Activated naive CD8-positive, alpha-beta T cell treated with anti-CD3 and anti-CD28 coated beads, Interleukin-2, amount 50 U/mL, for 24 hours (primary cell): ENCODE results near the gene DHRS9.

Experiments used
- ATAC-seq: fragments of 150-1000 bp; cut with Tn5 transposase; one replicate; pipeline ENCODE4 v1.10.0; 2021
- DNase-seq: peaks from one replicate; pipeline ENCODE4 v3.0.0; 2021
- H3K27ac Mint-ChIP-seq: one replicate; pipeline ENCODE4 v1.8.0; 2021; ENCODE audit warnings: mild to moderate bottlenecking, mixed read lengths
- H3K27me3 Mint-ChIP-seq: one replicate; pipeline ENCODE4 v1.8.0; 2021; ENCODE audit warnings: mixed read lengths
- H3K36me3 Mint-ChIP-seq: one replicate; pipeline ENCODE4 v1.8.0; 2021; ENCODE audit warnings: low read depth, mixed read lengths
- H3K4me1 Mint-ChIP-seq: one replicate; pipeline ENCODE4 v1.8.0; 2021; ENCODE audit warnings: mixed read lengths
- H3K4me3 Mint-ChIP-seq: one replicate; pipeline ENCODE4 v1.8.0; 2021; ENCODE audit warnings: mild to moderate bottlenecking, moderate library complexity, mixed read lengths
- H3K9me3 Mint-ChIP-seq: one replicate; pipeline ENCODE4 v1.8.0; 2021; ENCODE audit warnings: mixed read lengths

Gene DHRS9

DNA sequence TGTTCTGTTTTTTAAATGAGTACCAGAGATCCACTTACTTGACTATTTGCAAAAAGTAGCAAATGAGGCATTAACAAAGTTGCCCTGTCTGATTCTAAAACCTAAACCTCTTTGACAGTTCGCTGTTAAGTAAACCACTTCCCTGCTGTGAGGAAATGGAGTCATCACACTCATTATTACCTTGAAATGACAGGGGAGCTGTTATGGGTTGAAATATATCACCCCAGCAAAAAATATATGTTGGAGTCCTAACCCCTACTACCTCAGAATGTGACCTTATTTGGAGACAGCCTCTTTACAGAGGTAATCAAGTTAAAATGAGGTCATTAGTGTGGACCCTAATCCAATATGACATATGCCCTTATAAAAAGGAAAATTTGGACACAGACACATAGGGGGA, 36.1 kb downstream of the DHRS9 start:
- DNase-seq, result no peak
- no peak for ATAC-seq
- H3K27me3 Mint-ChIP-seq, result no peaks in the 10 kb centered on the region
- H3K27ac Mint-ChIP-seq, result no peak overlapping the region
- no peak overlapping the region for H3K4me3 Mint-ChIP-seq
- no peaks in the 10 kb centered on the region for H3K36me3 Mint-ChIP-seq
- H3K4me1 Mint-ChIP-seq, result peaks cover 44% of the 10 kb centered on the region
- H3K9me3 Mint-ChIP-seq, result no peaks in the 10 kb centered on the region

DNA sequence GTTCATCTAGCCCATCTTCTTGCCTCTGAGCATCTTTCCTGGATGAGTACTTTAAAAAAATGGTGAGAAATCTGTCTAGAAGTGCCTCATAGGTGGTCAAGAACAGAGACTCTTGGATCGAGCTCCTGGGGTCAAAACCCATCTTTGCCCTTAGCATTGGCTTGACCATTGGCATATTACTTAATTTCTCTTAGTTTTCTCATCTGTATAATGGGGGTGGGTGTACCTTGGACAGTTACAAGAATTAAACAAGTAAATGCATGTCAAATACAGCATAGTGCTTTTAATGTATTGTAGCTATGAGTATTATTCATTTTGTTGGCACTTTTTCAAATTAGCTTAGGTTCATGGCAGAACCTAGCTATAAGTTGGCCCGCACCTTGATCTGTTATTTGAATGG, 36.8 kb downstream of the DHRS9 start:
- no peak overlapping the region for H3K27ac Mint-ChIP-seq
- peaks cover 44% of the 10 kb centered on the region for H3K4me1 Mint-ChIP-seq
- peaks cover 1% of the 10 kb centered on the region for H3K27me3 Mint-ChIP-seq
- ATAC-seq, result no peak
- no peak for DNase-seq
- no peak overlapping the region for H3K4me3 Mint-ChIP-seq
- H3K9me3 Mint-ChIP-seq, result no peaks in the 10 kb centered on the region
- no peaks in the 10 kb centered on the region for H3K36me3 Mint-ChIP-seq

DNA sequence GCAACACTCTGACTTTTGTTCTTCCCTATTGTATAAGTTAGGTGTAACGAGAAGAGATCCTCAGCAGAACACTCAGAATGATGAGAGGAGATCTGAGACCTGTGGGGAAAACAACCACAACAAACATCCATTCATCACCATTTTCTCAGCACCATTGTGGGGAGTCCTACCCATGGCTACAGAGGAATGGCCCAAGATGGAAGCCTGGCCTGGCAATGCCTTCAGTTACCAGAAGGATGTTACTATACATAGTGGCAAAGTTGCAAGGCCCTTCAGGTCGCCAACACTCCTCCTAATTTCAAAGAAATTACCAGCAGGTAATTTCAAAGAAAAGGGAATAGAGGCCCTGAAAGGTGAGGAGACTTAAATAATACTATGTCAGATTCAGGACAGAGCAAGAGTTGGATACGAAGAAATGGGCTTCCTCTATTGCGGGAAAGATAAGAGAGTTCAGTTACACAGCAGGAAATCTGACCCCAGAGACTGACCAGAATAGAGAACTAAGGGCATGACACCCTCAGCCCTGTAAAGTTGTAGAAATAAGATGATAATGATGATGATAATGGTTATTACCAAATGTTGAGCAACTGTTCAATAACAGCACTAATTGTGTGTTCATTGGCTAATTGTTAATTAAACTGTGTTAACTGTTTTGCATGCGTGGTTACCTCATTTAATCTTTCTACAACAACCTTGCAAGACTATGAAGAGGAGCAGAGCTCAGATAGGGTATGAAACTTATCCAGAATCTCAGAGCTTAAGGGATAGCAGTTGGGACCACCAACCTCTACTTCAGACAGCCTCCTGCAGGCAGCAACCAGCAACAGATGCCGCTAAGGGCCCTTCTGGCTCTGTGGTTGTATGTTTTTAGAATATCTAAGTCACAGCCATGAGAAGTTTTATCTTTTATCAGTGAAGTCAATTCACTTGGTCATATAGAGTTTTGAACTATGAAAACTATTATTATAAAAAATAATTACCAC, 37.5 kb downstream of the DHRS9 start:
- Mint-ChIP-seq H3K36me3 (no peaks in the 10 kb centered on the region), H3K27me3 (peaks cover 2% of the 10 kb centered on the region), H3K4me3 (no peak overlapping the region), H3K27ac (no peak overlapping the region), H3K4me1 (peaks cover 44% of the 10 kb centered on the region), H3K9me3 (no peaks in the 10 kb centered on the region)
- DNase-seq (no peak), ATAC-seq (no peak)

DNA sequence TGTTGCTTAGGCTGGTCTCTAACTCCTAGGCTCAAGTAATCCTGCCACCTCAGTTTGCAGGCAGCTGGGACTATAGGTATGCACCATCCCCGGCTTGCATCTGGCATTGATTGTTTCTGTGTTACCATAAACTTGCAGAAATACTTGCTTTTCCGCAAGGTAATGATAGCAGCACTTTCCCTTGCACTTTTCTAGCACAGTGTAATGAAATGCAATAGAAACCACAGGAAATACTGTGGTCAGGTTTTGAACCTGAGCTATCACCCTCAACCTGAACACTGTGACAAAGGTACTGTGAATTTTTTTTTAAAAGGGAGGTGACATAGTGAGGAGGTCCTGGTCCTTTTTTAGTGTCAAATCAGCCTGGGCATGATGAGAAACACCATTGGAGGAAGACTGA, 38.3 kb downstream of the DHRS9 start:
- DNase-seq (no peak), ATAC-seq (peak; percentile 67)
- Mint-ChIP-seq H3K4me1 (peaks cover 44% of the 10 kb centered on the region), H3K36me3 (no peaks in the 10 kb centered on the region), H3K4me3 (no peak overlapping the region), H3K27me3 (peaks cover 2% of the 10 kb centered on the region), H3K27ac (no peak overlapping the region), H3K9me3 (no peaks in the 10 kb centered on the region)

DNA sequence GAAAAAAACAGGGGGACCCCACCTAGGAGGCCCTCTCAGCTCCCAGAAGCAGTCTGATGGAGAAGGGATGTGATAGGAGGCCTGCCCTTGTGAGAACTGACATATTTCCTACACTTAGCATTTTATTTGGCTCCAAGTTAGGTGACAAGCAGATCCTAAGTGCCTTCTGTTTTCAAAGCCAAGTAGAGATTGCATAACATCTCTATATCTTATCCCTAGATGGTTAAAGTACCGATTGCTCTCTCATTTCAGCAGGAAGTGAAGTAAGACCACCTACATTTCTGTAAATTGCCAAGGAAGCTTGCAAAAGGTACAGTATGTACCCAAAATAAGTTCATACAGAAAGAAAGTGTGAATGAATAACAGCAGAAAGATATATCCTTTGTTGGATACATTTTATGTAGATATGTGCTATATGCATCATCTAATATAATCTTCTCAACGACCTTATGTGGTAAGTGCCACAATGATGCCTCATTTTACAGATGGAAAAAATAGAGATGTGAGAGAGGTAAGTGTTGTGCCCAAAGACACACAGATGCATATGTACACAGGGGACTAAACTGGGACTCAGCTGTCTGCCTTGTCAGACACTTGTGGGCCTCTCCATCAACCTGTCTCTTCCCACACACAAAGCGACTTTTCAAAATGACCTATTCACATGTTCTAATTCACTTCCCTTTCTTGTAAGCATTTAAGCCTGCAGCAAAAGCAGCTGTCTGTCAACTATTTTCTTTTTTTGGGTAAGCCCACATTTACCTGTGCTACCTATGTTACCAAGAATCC, 38.9 kb downstream of the DHRS9 start:
- H3K9me3 Mint-ChIP-seq, result no peaks in the 10 kb centered on the region
- DNase-seq (no peak), ATAC-seq (peak; percentile 77)
- H3K4me3 Mint-ChIP-seq, result no peak overlapping the region
- H3K36me3 Mint-ChIP-seq, result no peaks in the 10 kb centered on the region
- H3K4me1 Mint-ChIP-seq, result peaks cover 44% of the 10 kb centered on the region
- H3K27ac Mint-ChIP-seq, result peak overlapping the region; percentile 6
- H3K27me3 Mint-ChIP-seq, result peaks cover 2% of the 10 kb centered on the region

DNA sequence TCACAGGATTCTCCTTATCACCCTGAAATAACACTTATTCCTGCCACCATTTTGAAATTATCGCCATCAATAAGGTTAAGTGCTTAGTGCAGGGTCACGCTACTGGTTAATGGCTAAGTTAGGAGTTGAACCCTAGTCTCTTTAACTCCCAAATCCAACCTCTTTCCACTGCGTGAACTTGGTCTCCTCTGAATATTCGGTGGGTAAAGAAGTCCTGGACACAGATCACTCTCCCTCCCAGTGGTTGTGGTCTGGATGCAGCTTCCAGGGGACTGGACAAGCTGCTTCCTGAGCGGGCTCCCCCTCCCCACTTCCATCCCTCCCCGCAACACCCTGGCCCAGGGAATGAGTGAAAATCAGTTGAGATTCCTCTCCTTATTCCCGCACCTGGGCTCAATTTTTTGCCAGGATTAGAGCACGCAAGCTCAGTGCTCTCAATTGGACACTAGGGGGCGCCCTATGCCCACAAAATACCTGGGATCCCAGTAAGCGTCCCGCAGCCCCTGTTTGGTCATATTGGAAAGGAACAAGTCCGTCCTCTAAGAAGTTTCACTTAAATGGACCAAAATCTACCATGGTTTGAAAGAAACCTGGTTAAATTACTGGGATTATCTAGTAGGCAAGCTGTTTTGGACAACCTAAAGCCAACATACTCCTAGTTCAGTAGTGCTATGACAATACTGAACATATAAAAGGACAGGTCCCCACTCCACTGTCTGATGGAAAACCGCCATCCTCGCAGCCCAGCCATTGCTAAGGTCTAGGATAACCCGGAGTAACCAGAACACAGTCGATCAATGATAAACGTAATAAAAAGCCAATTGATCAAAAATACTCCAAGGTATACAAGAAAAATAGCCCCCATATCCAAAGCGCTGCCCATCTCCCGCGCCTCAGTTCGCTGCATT, 40.4 kb downstream of the DHRS9 start:
- ATAC-seq (no peak), DNase-seq (peak; percentile 76)
- no peaks in the 10 kb centered on the region for H3K9me3 Mint-ChIP-seq
- no peaks in the 10 kb centered on the region for H3K36me3 Mint-ChIP-seq
- H3K4me1 Mint-ChIP-seq, result peaks cover 42% of the 10 kb centered on the region
- peaks cover 2% of the 10 kb centered on the region for H3K27me3 Mint-ChIP-seq
- H3K27ac Mint-ChIP-seq, result no peak overlapping the region
- H3K4me3 Mint-ChIP-seq, result no peak overlapping the region

DNA sequence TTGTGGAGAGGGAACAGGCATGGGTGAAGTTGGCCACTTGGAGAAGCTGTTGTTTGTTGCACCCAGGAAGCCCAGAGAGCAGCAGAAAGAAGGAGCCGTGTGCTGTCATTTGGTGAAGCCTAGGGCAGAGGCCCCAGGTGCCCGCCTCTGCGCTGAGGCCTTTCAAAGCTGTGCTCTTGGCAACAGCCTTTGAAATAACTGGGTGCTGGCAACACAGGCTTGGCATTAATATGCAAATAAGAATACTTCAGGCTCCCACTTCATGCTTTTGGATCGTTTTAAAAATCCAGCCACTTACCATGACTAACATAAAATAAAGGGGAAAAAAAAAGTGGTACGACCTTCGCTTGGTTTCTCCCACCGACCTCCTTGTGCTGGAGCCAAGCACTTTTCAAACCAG, 41.1 kb downstream of the DHRS9 start:
- H3K4me3 Mint-ChIP-seq, result no peak overlapping the region
- no peak for DNase-seq
- H3K4me1 Mint-ChIP-seq, result peaks cover 36% of the 10 kb centered on the region
- H3K27ac Mint-ChIP-seq, result no peak overlapping the region
- peaks cover 2% of the 10 kb centered on the region for H3K27me3 Mint-ChIP-seq
- H3K36me3 Mint-ChIP-seq, result no peaks in the 10 kb centered on the region
- ATAC-seq, result no peak
- no peaks in the 10 kb centered on the region for H3K9me3 Mint-ChIP-seq

DNA sequence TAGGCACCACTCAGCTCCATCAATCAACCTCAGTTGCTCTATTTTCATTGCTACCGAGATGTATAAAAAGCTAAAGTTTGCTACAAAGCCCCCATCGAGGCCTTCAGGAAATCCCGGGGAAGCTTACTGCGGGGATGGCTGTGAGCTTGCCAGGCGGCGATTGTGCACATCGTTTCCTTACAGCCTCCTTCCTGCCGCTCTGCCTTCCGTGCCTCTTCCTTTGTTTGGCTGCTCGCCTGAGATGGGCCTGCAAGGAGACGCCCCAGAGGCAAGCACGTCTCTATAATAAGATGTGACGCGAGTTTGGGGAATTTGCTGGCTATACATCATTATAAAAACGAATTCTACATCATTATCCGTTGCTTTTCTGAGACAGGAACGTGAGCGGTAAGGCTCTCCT, 41.6 kb downstream of the DHRS9 start:
- H3K36me3 Mint-ChIP-seq, result no peaks in the 10 kb centered on the region
- H3K9me3 Mint-ChIP-seq, result no peaks in the 10 kb centered on the region
- no peak overlapping the region for H3K4me3 Mint-ChIP-seq
- no peak for ATAC-seq
- no peak overlapping the region for H3K27ac Mint-ChIP-seq
- H3K4me1 Mint-ChIP-seq, result peaks cover 31% of the 10 kb centered on the region
- H3K27me3 Mint-ChIP-seq, result peaks cover 2% of the 10 kb centered on the region
- DNase-seq, result no peak

DNA sequence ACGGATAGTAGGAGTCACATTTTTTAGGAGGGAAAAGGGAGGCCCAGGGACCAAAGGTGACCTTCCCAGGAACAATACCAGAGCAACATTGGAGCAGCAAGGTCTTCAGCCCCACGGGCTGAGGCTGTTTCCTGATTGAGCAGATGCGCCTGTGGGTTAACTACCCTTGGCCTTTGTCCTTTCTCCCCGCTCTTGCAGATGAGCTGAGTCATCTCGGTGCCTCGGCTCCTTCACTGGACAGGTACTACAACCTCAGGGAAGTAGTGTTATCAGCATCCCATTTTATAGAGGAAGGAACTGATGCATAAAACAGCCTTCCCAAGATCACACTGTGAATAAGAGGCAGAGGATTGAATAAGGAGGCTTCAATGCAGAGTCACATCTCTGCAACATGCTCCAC, 43.5 kb downstream of the DHRS9 start:
- no peaks in the 10 kb centered on the region for H3K9me3 Mint-ChIP-seq
- ATAC-seq, result no peak
- peaks cover 13% of the 10 kb centered on the region for H3K4me1 Mint-ChIP-seq
- H3K36me3 Mint-ChIP-seq, result no peaks in the 10 kb centered on the region
- DNase-seq, result no peak
- no peak overlapping the region for H3K27ac Mint-ChIP-seq
- H3K27me3 Mint-ChIP-seq, result peaks cover 4% of the 10 kb centered on the region
- H3K4me3 Mint-ChIP-seq, result no peak overlapping the region

DNA sequence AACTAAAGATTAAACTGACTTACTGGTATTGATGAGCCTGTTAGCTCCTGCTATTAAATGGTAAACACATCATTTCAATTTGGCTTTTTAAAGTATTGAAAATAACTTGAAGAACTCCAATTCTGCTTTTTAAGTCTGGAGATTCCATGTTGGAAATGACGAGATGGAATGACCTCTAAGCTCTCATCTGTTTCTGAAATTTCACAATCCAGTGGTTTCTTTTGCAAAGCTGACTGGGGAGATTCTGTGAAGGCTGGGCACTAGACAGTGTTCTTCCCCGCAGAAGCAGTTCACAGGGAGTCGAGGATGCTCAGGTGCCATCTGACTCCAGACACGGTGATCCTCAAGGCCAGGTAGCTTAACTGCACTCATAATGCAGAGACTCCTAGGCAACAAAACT, 44.7 kb downstream of the DHRS9 start:
- no peaks in the 10 kb centered on the region for H3K9me3 Mint-ChIP-seq
- no peak for ATAC-seq
- no peak overlapping the region for H3K4me3 Mint-ChIP-seq

DNA sequence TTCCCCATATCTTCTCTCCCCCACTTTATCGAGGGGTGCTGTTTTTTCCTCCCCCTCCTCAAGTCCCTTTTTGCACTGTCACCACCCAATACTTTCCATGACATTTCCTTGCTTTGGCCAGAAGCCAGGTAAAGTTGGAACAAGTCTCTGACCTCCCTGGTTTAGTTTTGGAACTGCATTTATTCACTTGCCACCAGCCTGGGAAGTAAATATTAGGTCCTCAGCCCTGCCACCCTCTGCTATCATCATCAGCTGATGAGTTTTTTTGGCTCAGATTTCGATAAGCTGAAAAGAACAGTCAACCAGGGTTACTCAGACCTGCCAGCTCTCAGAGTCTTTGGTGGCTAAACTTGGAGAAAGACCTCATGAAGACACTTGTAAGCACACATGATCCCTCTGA, 47.0 kb downstream of the DHRS9 start:
- Mint-ChIP-seq H3K4me3 (no peak overlapping the region), H3K9me3 (no peaks in the 10 kb centered on the region), H3K27me3 (peaks cover 2% of the 10 kb centered on the region), H3K4me1 (no peaks in the 10 kb centered on the region), H3K36me3 (no peaks in the 10 kb centered on the region), H3K27ac (no peak overlapping the region)
- no peak for ATAC-seq
- DNase-seq, result no peak

More for the DNA sequence above, 44.7 kb downstream of the DHRS9 start:
- Mint-ChIP-seq H3K4me1 (peaks cover 3% of the 10 kb centered on the region), H3K27ac (no peak overlapping the region), H3K36me3 (no peaks in the 10 kb centered on the region), H3K27me3 (peaks cover 4% of the 10 kb centered on the region)
- no peak for DNase-seq

DNA sequence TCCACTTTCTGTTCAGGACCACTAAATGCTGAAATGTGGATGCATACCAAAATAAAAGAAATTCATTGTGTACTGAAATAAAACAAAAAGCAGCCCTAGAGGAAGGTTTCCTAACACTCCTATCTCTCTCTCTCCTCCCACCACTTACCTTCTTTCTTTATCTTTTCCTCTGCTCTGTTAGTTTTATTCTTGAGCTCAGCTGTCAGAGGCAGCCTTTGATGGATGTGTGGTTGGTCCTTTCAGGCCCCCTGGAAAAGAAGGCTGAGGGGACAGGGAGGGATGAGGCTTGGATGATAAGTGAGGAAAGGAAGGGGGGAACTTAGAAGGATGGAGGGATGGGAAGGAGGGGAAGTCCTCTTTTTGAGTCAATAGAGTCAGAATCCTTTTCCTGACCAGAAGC, 47.6 kb downstream of the DHRS9 start:
- Mint-ChIP-seq H3K36me3 (no peaks in the 10 kb centered on the region), H3K4me3 (no peak overlapping the region), H3K4me1 (no peaks in the 10 kb centered on the region), H3K27ac (no peak overlapping the region), H3K9me3 (peaks cover 3% of the 10 kb centered on the region), H3K27me3 (peaks cover 5% of the 10 kb centered on the region)
- ATAC-seq (no peak), DNase-seq (no peak)

DNA sequence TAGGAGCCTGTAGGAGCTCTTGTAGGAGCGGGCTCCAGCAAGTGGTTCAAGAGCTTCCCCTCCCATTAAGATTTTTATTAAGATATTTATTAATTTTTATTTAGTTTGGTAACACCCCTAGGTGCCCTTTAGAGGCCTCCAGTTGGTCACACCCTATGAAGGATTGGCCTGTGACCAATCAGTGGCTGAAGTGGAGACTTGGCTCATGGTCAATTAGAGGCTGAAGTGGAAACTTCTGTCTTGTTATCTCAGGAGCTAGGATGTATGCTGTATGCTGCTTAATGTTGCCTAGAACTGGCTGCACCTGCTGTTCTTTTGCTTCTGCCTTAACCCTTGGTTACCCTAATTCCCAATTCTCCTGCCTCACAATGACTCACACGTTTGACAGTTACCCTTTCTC, 48.7 kb downstream of the DHRS9 start:
- Mint-ChIP-seq H3K9me3 (peaks cover 3% of the 10 kb centered on the region), H3K36me3 (no peaks in the 10 kb centered on the region), H3K4me1 (no peaks in the 10 kb centered on the region), H3K27ac (no peak overlapping the region), H3K4me3 (no peak overlapping the region), H3K27me3 (peaks cover 7% of the 10 kb centered on the region)
- ATAC-seq (no peak), DNase-seq (no peak)

DNA sequence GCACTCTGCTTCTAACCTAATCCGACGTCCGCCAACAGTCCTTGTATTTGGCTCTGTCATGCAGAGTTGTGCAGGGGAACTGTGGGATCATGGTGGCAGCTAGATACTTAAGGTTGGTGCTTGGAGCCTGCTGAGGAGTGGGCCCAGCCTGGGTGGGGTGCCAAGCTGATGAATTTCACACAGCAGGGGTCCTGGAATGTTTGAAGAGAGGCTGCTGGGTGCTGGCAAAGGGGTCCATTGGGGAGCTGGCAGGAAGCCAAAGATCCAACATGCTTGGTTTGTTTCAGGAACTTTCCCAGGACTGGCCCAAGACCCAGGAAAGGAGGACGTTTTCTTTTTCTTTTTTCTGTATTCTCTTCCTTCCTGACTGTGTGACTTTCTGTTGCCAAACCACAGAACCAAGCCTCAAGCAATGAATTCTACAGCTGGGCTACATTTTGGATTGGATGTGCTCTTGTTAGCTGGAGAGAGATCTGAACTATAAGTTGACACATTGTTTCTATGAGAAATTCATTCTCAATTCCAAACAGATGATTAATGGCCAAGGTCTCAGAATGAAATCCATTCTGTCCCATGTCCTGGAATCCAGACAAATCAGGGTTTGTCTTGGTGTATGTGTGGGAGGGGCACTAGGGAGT, 49.9 kb downstream of the DHRS9 start:
- Mint-ChIP-seq H3K4me3 (no peak overlapping the region), H3K36me3 (no peaks in the 10 kb centered on the region), H3K27ac (no peak overlapping the region)

More for the DNA sequence above, 49.9 kb downstream of the DHRS9 start:
- ATAC-seq, result no peak
- DNase-seq, result no peak
- H3K4me1 Mint-ChIP-seq, result no peaks in the 10 kb centered on the region
- peaks cover 3% of the 10 kb centered on the region for H3K9me3 Mint-ChIP-seq
- peaks cover 9% of the 10 kb centered on the region for H3K27me3 Mint-ChIP-seq
